ENCODE measurements around the gene SYCE3. TPM values are rescaled to one million over a fixed set of nuclear protein-coding genes. Genes with fewer than 3 reads are reported as not detected.
A peak's percentile ranks its signal among the peaks of the same experiment; 100 is the strongest.

The SYCE3 gene
- total and polyA plus RNA-seq, 9 of the 15 experiments (the other 6 are each of a cell fraction or from before 2014, with no cell fraction given), result 0.56 TPM; not detected in 8

GRCh38 chr22:50507991-50508884 is 54.5 kb downstream of the SYCE3 start, which contains the start of gene NCAPH2 (continued):
- TF ChIP-seq KLF1 (tag; IDR thresholded peaks at IDR 0.05) (no peak), HNRNPL (IDR thresholded peaks at IDR 0.05; ENCODE audit: low read depth, low read length) (no peak), HMG20B (CRISPR knock-in tag; IDR thresholded peaks at IDR 0.05) (no peak), EZH2 (IDR thresholded peaks at IDR 0.05; ENCODE audit: borderline replicate concordance, low read depth, low read length) (no peak), ZBTB26 (CRISPR knock-in tag; IDR thresholded peaks at IDR 0.05) (no peak), XRCC5 (IDR thresholded peaks at IDR 0.05; ENCODE audit: low read depth, low read length) (no peak), MEIS2 (IDR thresholded peaks at IDR 0.05; ENCODE audit: partially characterized antibody) (peak; percentile 78), NONO (IDR thresholded peaks at IDR 0.05; ENCODE audit: low read depth in 2 of 2, low read length in 1 of 2) (peak in 1 of 2 experiments; percentile 70; a peak in 1 of 4 replicates), KLF10 (CRISPR knock-in tag; IDR thresholded peaks at IDR 0.05) (no peak), KAT7 (CRISPR knock-in tag; IDR thresholded peaks at IDR 0.05; ENCODE audit: borderline replicate concordance) (no peak), TAF1 (IDR thresholded peaks at IDR 0.05; ENCODE audit: control insufficient read depth, extremely low read depth, insufficient read depth, low read length, severe bottlenecking) (peak; percentile 90), ATF4 (CRISPR knock-in tag; IDR thresholded peaks at IDR 0.05) (no peak), BMI1 (IDR thresholded peaks at IDR 0.05; ENCODE audit: low read length) (no peak), RBM17 (IDR thresholded peaks at IDR 0.05; ENCODE audit: borderline replicate concordance, low read depth, low read length) (no peak), ZBTB43 (CRISPR knock-in tag; IDR thresholded peaks at IDR 0.05) (no peak), CHCHD3 (CRISPR knock-in tag; IDR thresholded peaks at IDR 0.05) (no peak), SLC30A9 (CRISPR knock-in tag; IDR thresholded peaks at IDR 0.05) (no peak), ZC3H11A (IDR thresholded peaks at IDR 0.05; ENCODE audit: low read depth, low read length) (no peak), NRF1 (conservative IDR thresholded peaks at IDR 0.05 in 1 of 2, IDR thresholded peaks at IDR 0.05 in 1 of 2) (peak; percentile 86 to 89), MIER1 (IDR thresholded peaks at IDR 0.05; ENCODE audit: low read depth) (no peak), SOX6 (IDR thresholded peaks at IDR 0.05) (no peak), DLX4 (CRISPR knock-in tag; IDR thresholded peaks at IDR 0.05) (no peak), RCOR1 (IDR thresholded peaks at IDR 0.05; ENCODE audit: borderline replicate concordance in 1 of 2, low read depth in 2 of 2, low read length in 2 of 2) (no peak), ZNF780A (CRISPR knock-in tag; IDR thresholded peaks at IDR 0.05) (no peak), BRF1 (IDR thresholded peaks at IDR 0.05; ENCODE audit: borderline replicate concordance, extremely low read depth, insufficient read length) (no peak), ATF1 (CRISPR knock-in tag; IDR thresholded peaks at IDR 0.05) (peak; percentile 85), ATF1 (tag; IDR thresholded peaks at IDR 0.05) (peak; percentile 97)

Data from K562 (cell line).